CD4-positive, alpha-beta memory T cell (primary cell): ENCODE results near the gene IQGAP2. TPM values are rescaled to one million over a fixed set of nuclear protein-coding genes. Genes with fewer than 3 reads are reported as not detected.

Experiments
- CTCF ChIA-PET: fragments of 350-600 bp; sonication (Branson Sonifier 250); formaldehyde crosslinking; loops from one replicate; lab custom pipeline; 2021; ENCODE audit warnings: inconsistent platforms; ENCODE audit not compliant: partially characterized antibody; lab: Charles Lee
- POLR2A ChIA-PET: fragments of 350-600 bp; sonication (Branson Sonifier 250); formaldehyde crosslinking; loops from one replicate; lab custom pipeline; 2021; ENCODE audit not compliant: partially characterized antibody; lab: Charles Lee
- DNase-seq, 5 donors: peaks; one replicate each; pipeline versions ENCODE4 v3.0.0 to v3.0.0-alpha.2; 2020 to 2022; ENCODE audit warnings: mixed read lengths in 1 of 5
- H3K27ac ChIP-seq: one replicate; pipeline ENCODE4 v1.7.0; 2013; ENCODE audit warnings: low read depth, low read length
- H3K27me3 ChIP-seq: 2 replicates; pipeline ENCODE4 v1.7.0; 2013; ENCODE audit warnings: mild to moderate bottlenecking, low read length, moderate library complexity; ENCODE audit not compliant: insufficient read depth
- H3K36me3 ChIP-seq: 2 replicates; pipeline ENCODE4 v1.7.0; 2013; ENCODE audit warnings: mild to moderate bottlenecking, low read length, moderate library complexity; ENCODE audit not compliant: insufficient read depth
- H3K4me1 ChIP-seq: 2 replicates; pipeline ENCODE4 v1.7.0; 2013; ENCODE audit warnings: mild to moderate bottlenecking, low read length, moderate library complexity; ENCODE audit not compliant: insufficient read depth
- H3K4me3 ChIP-seq, 2 donors: one replicate each; pipeline ENCODE4 v1.7.0; 2013; ENCODE audit warnings: low read length in 2 of 2, mild to moderate bottlenecking in 1 of 2
- H3K9me3 ChIP-seq, 2 donors: one replicate each; pipeline ENCODE4 v1.7.0; 2013; ENCODE audit warnings: low read length in 2 of 2, control low read depth in 1 of 2; ENCODE audit not compliant: control insufficient read depth in 1 of 2
- H3K27ac Mint-ChIP-seq, 7 donors: one replicate each; pipeline ENCODE4 v1.8.0; 2020 to 2021; ENCODE audit warnings: mixed read lengths in 7 of 7, mild to moderate bottlenecking in 6 of 7, inconsistent platforms in 3 of 7, moderate library complexity in 3 of 7
- H3K27me3 Mint-ChIP-seq, 2 donors: one replicate each; pipeline ENCODE4 v1.8.0; 2020 to 2021; ENCODE audit warnings: mixed read lengths in 2 of 2
- H3K36me3 Mint-ChIP-seq, 2 donors: one replicate each; pipeline ENCODE4 v1.8.0; 2020 to 2021; ENCODE audit warnings: mixed read lengths in 2 of 2, inconsistent platforms in 1 of 2, mild to moderate bottlenecking in 1 of 2
- H3K4me1 Mint-ChIP-seq, 4 donors: one replicate each; pipeline ENCODE4 v1.8.0; 2020 to 2021; ENCODE audit warnings: mixed read lengths in 4 of 4, mild to moderate bottlenecking in 1 of 4
- H3K4me3 Mint-ChIP-seq, 8 donors: one replicate each; pipeline ENCODE4 v1.8.0; 2020 to 2021; ENCODE audit warnings: mixed read lengths in 8 of 8, mild to moderate bottlenecking in 7 of 8, moderate library complexity in 6 of 8, inconsistent platforms in 3 of 8
- H3K9me3 Mint-ChIP-seq, 8 donors: one replicate each; pipeline ENCODE4 v1.8.0; 2020 to 2021; ENCODE audit warnings: mixed read lengths in 8 of 8, mild to moderate bottlenecking in 5 of 8, inconsistent platforms in 3 of 8, moderate library complexity in 1 of 8
- intact Hi-C: fragments of 100-400 bp; cut with micrococcal nuclease; formaldehyde crosslinking; loops from one replicate; pipeline ENCODE4 v1.15.1; 2023
- polyA plus RNA-seq, 2 donors: library from polyadenylated mRNA; unstranded; fragments of 300-500 nt; fragmentation: Illumina TruSeq; gene quantifications; one replicate each; pipeline ENCODE4 v1.2.3, GENCODE V29; 2021
- total RNA-seq, 2 experiments: library from RNA; stranded (reverse); gene quantifications; one replicate each; pipeline ENCODE4 v1.2.3, GENCODE V29; 2021

The IQGAP2 gene
- total and polyA plus RNA-seq, 4 experiments from 2014 or later, result 24.7 to 126 (median 98.5) TPM

DNA sequence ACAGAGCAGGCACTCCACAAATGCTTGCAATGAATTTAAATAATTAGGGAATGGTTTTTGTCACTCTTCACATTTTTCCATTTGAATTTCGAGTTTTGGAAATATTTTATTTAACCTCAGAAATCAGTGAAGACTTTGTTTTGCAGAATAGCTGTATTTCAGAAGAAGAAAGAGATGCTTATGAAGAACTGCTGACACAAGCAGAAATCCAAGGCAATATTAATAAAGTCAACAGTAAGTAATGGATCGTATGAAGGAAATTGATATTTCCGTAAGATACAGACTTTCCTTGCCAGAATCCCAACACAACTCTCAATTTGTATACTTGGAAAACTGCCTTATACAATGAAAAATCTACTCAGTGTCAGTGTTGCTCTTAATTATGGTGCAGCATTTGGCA is 189.6 kb downstream of the IQGAP2 start:
- intact Hi-C loops, result no loop called here
- no peaks in the 10 kb centered on the region for H3K27me3 ChIP-seq
- H3K27ac Mint-ChIP-seq, result peak overlapping the region in 2 of 7 donors; percentile 31 to 33
- ChIA-PET POLR2A (no interaction called here), CTCF (interaction anchor here (1.0 to 1.4 kb wide), 2 partner anchors 10 to 181 kb away, joined by 3 to 4 read pairs; no protein-coding TSS in a partner anchor)
- no peak overlapping the region for H3K4me3 ChIP-seq
- no peaks in the 10 kb centered on the region for H3K9me3 Mint-ChIP-seq
- H3K4me1 ChIP-seq, result no peaks in the 10 kb centered on the region
- no peak for DNase-seq
- no peaks in the 10 kb centered on the region for H3K9me3 ChIP-seq
- peaks cover 43% of the 10 kb centered on the region for H3K36me3 ChIP-seq
- peaks cover 58 to 78% of the 10 kb centered on the region in 2 donors for H3K36me3 Mint-ChIP-seq
- no peak overlapping the region for H3K4me3 Mint-ChIP-seq
- no peak overlapping the region for H3K27ac ChIP-seq
- peaks cover 0 to 7% (median 0%) of the 10 kb centered on the region in 4 donors for H3K4me1 Mint-ChIP-seq
- H3K27me3 Mint-ChIP-seq, result no peaks in the 10 kb centered on the region

DNA sequence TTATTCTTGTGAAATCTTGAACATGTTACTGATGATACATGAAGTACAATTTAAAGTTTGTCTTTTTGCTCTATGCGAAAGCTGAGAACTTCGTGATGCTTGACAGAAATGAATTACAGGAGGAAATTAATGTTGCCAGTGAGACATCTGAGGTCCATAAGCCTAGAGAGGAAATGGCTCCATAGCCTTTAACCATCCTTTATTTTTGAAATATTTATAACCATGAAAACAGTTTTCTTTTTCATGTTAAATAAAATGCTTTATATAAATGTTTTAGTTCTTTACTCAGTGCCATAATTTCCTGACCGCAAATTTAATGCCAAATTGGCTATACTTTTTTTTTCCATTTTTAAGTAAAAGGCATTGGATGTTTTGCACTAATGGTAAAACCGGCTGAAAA is 191.0 kb downstream of the IQGAP2 start:
- ChIA-PET CTCF (interaction anchor here (1.4 to 2.0 kb wide), 2 partner anchors 10 to 21 kb away, joined by 3 to 7 read pairs; no protein-coding TSS in a partner anchor), POLR2A (no interaction called here)
- Mint-ChIP-seq H3K9me3 (no peaks in the 10 kb centered on the region), H3K36me3 (peaks cover 63 to 77% of the 10 kb centered on the region in 2 donors), H3K4me3 (no peak overlapping the region), H3K27me3 (no peaks in the 10 kb centered on the region), H3K4me1 (peaks cover 0 to 7% (median 0%) of the 10 kb centered on the region in 4 donors), H3K27ac (peak overlapping the region in 2 of 7 donors; percentile 15 to 69)
- Histone ChIP-seq H3K4me1 (no peaks in the 10 kb centered on the region), H3K36me3 (peaks cover 46% of the 10 kb centered on the region), H3K27me3 (no peaks in the 10 kb centered on the region), H3K4me3 (no peak overlapping the region), H3K27ac (no peak overlapping the region), H3K9me3 (no peaks in the 10 kb centered on the region)
- intact Hi-C loops, result no loop called here
- no peak for DNase-seq

GRCh38 chr5:76595755-76596481 is 192.8 kb downstream of the IQGAP2 start:
- Mint-ChIP-seq H3K36me3 (peaks cover 70 to 73% of the 10 kb centered on the region in 2 donors), H3K9me3 (no peaks in the 10 kb centered on the region), H3K4me3 (no peak overlapping the region), H3K4me1 (peaks cover 0 to 5% (median 0%) of the 10 kb centered on the region in 4 donors), H3K27ac (peak overlapping the region in 6 of 7 donors; percentile 37 to 75 (median 66)), H3K27me3 (no peaks in the 10 kb centered on the region)
- intact Hi-C loops, result no loop called here
- Histone ChIP-seq H3K27ac (no peak overlapping the region), H3K4me1 (no peaks in the 10 kb centered on the region), H3K4me3 (no peak overlapping the region), H3K27me3 (no peaks in the 10 kb centered on the region), H3K36me3 (peaks cover 46% of the 10 kb centered on the region), H3K9me3 (no peaks in the 10 kb centered on the region)
- ChIA-PET POLR2A (no interaction called here), CTCF (interaction anchor here (1.2 kb wide), 1 partner anchor 179 kb away, joined by 3 read pairs; no protein-coding TSS in a partner anchor)
- no peak for DNase-seq

DNA sequence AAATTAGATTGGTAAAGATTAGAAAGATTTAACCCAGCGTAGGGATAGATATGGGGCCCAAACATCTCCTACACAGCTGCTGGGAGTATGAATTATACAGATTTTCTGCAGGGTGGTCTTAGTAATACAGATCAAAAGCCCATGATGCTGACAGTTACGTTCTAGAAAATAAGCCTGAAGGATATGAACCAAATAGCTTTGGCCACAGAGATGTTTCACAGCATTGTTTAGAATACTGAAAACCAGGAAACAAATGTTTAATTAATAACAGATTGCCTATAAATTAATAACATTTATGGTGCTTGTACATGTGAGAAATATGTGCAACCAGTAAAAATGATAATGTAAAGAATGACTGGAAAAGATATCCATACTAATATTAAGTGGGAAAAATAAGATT is 195.4 kb downstream of the IQGAP2 start:
- Mint-ChIP-seq H3K4me1 (peaks cover 0 to 13% (median 3%) of the 10 kb centered on the region in 4 donors), H3K36me3 (peaks cover 69 to 71% of the 10 kb centered on the region in 2 donors), H3K27me3 (no peaks in the 10 kb centered on the region), H3K9me3 (no peaks in the 10 kb centered on the region), H3K27ac (peak overlapping the region in 2 of 7 donors; percentile 75 to 76), H3K4me3 (no peak overlapping the region)
- ChIA-PET POLR2A (no interaction called here), CTCF (interaction anchor here (0.7 to 10.3 kb wide), 5 partner anchors 12 to 598 kb away, joined by 3 to 148 read pairs (median 3); no protein-coding TSS in a partner anchor)
- no peaks in the 10 kb centered on the region for H3K27me3 ChIP-seq
- H3K4me3 ChIP-seq, result no peak overlapping the region
- no peaks in the 10 kb centered on the region for H3K9me3 ChIP-seq
- H3K4me1 ChIP-seq, result no peaks in the 10 kb centered on the region
- DNase-seq, result no peak
- peaks cover 33% of the 10 kb centered on the region for H3K36me3 ChIP-seq
- intact Hi-C loops, result no loop called here
- no peak overlapping the region for H3K27ac ChIP-seq

- H3K27ac Mint-ChIP-seq, result peak overlapping the region in 3 of 7 donors; percentile 23 to 85 (median 73)
- no peaks in the 10 kb centered on the region for H3K9me3 ChIP-seq
- peaks cover 30% of the 10 kb centered on the region for H3K36me3 ChIP-seq
- ChIA-PET POLR2A (interaction anchor here (0.9 to 2.3 kb wide), 2 partner anchors 18 to 174 kb away, joined by 3 to 8 read pairs; no protein-coding TSS in a partner anchor), CTCF (interaction anchor here (0.8 to 10.3 kb wide), 12 partner anchors 9 to 173 kb away, joined by 3 to 148 read pairs (median 4); no protein-coding TSS in a partner anchor)
- no peaks in the 10 kb centered on the region for H3K27me3 ChIP-seq
- peaks cover 0 to 17% (median 5%) of the 10 kb centered on the region in 4 donors for H3K4me1 Mint-ChIP-seq
- DNase-seq, result no peak
- H3K4me1 ChIP-seq, result no peaks in the 10 kb centered on the region
- no peaks in the 10 kb centered on the region for H3K9me3 Mint-ChIP-seq
- no peak overlapping the region for H3K27ac ChIP-seq
- no peaks in the 10 kb centered on the region for H3K27me3 Mint-ChIP-seq
- intact Hi-C loops, result loop anchor here (1.0 to 10.0 kb wide), 5 partner anchors 41 to 478 kb away; partner anchors contain the start of gene F2R
- peaks cover 74 to 80% of the 10 kb centered on the region in 2 donors for H3K36me3 Mint-ChIP-seq
- no peak overlapping the region for H3K4me3 Mint-ChIP-seq
- H3K4me3 ChIP-seq, result no peak overlapping the region
Measured at GRCh38 chr5:76600716-76601115, 197.6 kb downstream of the IQGAP2 start.

- Mint-ChIP-seq H3K4me1 (peaks cover 0 to 17% (median 5%) of the 10 kb centered on the region in 4 donors), H3K9me3 (no peaks in the 10 kb centered on the region), H3K27ac (peak overlapping the region in 5 of 7 donors; percentile 23 to 59 (median 31)), H3K4me3 (no peak overlapping the region), H3K36me3 (peaks cover 74 to 77% of the 10 kb centered on the region in 2 donors), H3K27me3 (no peaks in the 10 kb centered on the region)
- H3K4me1 ChIP-seq, result no peaks in the 10 kb centered on the region
- DNase-seq, result peak in 4 of 5 donors; percentile 42 to 58 (median 46)
- CTCF ChIA-PET, result interaction anchor here (0.8 to 10.3 kb wide), 12 partner anchors 10 to 181 kb away, joined by 3 to 148 read pairs (median 4); no protein-coding TSS in a partner anchor
- H3K27me3 ChIP-seq, result no peaks in the 10 kb centered on the region
- POLR2A ChIA-PET, result interaction anchor here (1.0 to 2.3 kb wide), 3 partner anchors 138 to 198 kb away, joined by 3 to 8 read pairs (median 5); partner anchors contain the start of gene IQGAP2
- no peaks in the 10 kb centered on the region for H3K9me3 ChIP-seq
- H3K4me3 ChIP-seq, result no peak overlapping the region
- H3K36me3 ChIP-seq, result peaks cover 27% of the 10 kb centered on the region
- no peak overlapping the region for H3K27ac ChIP-seq
- intact Hi-C loops, result loop anchor here (1.0 to 10.0 kb wide), 5 partner anchors 40 to 477 kb away; partner anchors contain the start of gene F2R
Measured at GRCh38 chr5:76601470-76601869, 198.4 kb downstream of the IQGAP2 start.
